ENCODE measurements around the gene SLC8A1.

Gene SLC8A1

DNA sequence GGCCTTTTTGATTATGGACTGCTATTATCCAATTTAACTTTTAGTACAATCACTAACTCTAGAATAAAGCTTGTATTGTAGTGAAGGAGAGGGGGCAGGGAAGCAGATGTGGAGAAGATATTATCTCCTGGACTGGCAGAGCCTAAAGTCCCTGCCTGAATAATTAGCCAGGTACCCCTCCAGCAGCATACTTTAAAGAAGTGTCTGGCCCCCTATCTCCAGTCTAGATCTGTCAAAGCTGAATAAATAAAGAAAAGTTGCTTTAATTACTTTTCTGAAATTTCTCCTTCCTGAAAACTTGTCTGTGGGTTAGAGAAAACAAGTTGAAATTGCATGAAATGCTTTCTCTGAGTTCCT, 258.2 kb downstream of the SLC8A1 start:
- no peak for DNase-seq (ENCODE audit: low read depth)

DNA sequence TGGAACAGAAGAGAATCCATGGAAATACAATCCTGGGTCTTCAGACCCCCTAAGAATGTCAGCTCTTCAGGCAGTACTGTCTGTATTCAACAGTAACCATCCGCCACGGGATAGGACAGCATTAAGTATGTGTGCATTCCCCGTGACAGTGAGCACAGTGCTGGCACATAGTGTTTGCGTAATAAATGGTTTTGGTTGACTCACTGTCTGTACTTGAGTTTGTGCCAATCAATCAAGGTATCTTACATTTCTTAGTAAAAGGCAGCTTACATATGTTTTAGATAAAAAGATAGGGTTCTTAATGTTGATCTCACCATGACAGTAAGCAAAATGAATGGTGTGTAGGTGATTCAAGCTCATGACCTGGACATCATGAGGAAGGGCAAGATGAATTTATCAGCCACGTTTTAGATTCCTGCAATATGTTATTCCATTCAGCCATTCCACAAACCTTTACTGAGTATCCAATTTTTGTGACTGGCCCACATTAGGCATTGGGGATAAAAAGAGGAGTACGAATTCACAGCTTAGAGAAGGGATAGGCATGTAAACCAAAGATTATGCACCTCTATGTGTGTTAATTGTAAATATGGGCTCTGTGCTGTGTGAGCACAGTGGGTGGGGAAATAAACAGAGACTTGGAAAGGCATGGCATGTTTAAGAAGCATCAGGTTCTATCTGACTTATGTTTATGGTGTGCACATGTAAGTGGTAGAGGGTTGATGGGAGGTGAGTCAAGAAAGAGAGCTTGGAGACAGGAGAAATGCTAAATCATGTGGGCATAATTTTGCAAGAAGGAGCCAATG, 258.8 kb downstream of the SLC8A1 start:
- peak; percentile 22 for DNase-seq (ENCODE audit: low read depth)

DNA sequence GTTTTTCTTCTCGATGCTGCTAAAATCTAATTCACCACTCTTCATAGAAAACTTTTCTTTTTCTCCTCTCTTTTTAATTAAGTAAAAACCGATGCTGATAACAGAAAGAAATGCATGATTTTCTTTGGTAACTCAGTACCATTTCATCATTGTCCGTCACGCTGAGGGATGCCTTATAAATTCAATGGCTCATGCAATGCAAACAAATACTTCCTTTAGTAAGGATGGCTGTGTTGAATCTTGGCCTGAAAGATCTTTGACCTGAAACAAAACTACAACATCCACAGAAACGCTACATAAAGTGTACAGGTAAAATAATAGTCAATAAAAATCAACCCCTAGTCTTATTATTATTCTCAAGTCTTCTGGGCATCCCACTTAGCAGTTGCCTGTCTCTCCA, 261.4 kb downstream of the SLC8A1 start:
- DNase-seq (ENCODE audit: low read depth) = no peak

DNA sequence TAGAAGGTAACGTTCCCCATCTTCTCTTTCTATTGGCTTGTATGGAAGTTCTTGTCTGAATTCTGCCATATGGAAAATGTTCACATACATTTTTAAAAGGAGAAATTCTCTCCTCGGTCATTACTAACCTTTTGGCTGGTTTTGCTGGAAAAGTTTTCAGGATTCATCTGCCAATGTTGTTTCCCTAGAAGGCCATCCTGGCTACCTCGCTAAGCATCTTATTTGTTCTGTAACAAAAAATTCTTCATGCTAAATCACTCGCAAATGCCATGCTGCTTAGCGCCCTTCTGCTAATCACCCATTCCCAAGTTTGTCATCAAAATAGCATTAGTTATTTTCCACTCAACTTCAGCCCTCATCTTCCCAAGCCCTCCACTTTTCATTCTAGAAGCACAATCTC, 262.0 kb downstream of the SLC8A1 start:
- DNase-seq (ENCODE audit: low read depth) = no peak

DNA sequence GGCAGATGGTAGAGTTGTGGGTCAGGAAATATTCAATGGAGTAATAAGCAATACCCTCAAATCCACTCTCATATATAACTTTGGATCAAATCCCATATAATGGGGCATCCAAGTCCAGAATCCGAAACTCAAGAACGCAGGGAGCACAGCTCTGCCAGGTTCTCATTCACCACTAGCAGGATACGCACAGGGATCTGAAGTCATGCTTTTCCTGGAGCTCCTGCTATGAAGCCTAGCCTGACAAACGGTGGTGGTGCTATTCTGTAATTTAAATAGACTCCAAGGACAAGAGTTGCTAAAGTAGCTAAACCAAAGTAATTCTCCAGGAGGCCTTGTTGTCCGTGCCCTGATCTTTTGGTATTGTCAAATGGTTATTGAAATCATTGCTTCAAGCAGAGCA, 264.8 kb downstream of the SLC8A1 start:
- no peak for DNase-seq (ENCODE audit: low read depth)

DNA sequence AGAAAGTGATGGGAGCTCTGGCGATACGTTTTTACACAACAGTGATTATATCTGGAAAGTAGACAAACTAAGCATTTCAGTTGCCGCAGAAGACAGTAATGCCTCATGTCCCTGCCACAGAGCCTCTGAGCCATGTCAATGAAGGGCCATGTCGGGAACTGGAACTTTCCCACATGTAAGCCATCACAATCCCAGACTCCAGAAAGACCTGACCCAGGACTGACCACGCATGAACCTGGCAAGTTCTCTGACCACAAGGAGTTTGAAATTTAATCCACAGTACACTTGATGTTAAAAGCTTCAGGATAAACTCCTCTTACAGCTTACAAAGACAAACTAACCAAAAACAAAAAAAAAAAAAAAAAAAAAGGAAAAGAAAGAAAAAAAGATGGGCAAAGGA, 267.3 kb downstream of the SLC8A1 start:
- DNase-seq (ENCODE audit: low read depth) = no peak

DNA sequence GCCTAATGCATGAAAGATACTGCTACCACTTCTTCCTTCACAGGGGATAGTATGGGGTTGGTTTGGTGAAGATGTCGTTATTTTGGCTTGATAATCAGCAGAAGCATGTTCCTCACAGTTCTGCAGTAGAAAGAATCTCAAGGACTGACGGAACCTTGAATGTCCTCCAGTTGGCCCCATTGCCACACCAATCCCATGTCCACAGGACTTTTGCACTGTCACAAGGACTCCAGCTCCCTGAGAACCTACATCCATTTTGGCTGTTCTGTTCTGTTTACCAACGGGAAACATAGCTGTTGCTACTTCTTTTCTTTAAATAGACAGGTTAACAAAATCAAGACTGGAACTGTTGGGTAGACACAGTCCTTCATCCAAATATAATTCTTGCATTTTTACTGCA, 270.0 kb downstream of the SLC8A1 start:
- no peak for DNase-seq (ENCODE audit: low read depth)

DNA sequence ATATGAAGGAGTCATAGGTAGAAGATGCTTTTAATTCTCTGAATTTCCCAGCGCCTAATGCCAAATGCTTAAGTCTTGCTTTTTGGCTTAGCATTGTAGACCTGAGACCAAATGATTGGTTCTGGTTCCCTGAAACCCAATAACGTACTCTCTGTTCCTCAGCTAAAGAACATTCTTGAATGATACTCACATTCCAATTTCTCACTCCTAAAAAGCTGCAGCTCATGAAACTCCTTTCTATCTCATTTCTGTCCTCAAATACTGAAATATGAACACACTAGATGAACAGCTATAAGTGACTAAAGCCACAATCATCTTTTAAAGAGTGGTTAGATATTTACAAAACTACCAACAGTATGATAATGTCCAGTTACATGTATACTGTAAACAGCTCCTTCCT, 272.1 kb downstream of the SLC8A1 start:
- no peak for DNase-seq (ENCODE audit: low read depth)

DNA sequence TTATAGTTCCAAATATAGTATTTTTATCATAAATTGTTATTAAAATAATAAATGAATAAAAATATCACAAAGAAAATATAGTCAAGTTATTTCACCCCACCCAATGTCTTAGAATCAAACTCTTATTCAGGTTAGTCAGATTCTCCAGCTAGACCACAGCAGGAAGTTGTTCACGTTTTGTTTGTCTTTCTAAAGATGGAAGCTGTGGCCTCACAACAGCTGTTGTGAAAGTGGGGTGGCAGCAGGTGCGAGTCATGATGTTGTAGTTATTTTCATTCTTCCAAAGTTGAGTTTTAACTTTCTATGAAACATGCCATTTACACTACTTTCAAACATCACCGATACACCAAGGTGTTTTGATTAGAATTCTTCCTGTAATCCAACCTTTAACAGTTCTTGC, 272.9 kb downstream of the SLC8A1 start:
- DNase-seq (ENCODE audit: low read depth) = peak; percentile 61

DNA sequence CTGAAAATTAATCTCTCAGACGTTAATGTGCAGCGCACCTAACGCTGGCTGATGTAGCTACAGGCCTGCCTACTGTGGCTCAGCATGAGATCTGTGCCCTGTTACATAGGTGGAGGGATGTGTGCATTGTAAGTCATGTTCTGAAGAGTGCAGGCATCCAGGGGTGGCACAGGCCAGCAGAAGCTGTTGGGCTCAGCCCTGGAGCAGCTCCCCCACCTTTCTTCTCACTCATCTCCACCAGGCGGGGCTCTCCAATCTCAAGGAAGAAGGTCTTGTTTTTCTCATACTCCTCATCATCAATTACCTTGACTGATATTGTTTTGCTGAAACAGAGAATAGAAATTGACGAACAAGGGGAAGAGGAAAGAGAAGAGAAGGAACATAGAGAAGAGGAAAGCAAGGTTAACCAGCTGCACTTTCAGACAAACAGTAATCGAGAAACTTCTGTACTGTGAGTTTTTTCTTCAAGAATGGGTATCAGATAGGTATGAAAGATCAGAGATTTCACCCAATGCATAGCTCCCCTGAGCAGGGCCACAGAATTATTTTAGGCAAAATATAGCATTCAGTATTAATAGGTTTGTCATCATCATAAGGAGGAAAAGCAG, 273.6 kb downstream of the SLC8A1 start:
- no peak for DNase-seq (ENCODE audit: low read depth)

DNA sequence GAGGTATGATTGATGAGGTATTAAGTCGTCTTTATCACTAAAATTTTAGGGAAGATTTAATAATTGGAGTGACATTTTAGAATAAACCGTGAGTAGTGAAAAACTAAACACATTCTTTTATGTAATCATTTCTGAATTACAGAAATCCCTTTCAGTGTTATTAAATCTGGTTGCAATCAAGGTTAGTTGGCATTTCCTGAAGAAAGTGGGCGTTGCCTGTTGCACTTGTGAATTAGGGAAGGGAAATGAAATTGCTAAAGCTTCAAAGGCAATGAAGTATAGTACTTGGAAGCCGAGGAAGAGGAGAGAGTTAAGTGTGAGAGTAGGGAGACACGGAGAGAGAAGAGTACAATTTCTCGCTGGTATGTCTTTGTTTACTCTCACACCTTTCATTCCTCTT, 274.5 kb downstream of the SLC8A1 start:
- DNase-seq (ENCODE audit: low read depth) = no peak

DNA sequence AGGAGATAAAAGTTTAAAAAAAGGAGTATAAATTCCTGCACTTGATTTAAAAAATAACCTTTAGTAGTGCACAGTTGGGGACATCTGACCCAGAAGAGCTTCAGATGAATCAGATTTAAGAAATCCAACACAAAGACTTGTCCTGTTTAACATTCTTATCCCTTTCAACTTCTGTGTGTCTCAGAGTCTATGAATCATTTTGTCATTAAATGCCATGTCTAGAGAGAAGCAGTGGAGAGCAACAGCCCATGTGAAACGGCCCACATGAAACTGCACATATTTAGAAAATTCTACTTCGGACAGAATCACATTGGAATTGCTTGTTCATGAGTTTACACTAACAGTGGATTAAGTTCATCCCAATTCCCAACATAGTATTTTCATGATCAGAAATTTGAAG, 278.6 kb downstream of the SLC8A1 start:
- DNase-seq (ENCODE audit: low read depth) = peak; percentile 29

DNA sequence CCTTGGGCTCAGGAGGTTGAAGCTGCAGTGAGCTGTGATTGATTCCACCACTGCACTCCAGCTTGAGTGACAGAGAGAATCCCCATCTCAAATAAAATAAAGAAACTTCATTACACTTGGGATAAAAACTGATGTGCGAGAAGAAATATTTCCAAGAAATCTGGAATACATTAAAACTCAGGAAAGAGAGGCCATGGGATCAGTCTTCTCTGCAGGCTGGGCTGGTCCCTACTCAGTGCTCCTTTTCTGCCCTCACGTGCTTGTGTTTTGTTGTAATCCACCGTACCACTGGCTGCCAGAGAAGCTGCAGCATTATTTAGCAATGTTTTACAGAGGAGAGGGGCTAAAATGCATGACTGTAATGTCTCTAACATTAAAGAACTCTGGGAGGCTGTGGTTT, 282.0 kb downstream of the SLC8A1 start:
- DNase-seq (ENCODE audit: low read depth) = no peak

DNA sequence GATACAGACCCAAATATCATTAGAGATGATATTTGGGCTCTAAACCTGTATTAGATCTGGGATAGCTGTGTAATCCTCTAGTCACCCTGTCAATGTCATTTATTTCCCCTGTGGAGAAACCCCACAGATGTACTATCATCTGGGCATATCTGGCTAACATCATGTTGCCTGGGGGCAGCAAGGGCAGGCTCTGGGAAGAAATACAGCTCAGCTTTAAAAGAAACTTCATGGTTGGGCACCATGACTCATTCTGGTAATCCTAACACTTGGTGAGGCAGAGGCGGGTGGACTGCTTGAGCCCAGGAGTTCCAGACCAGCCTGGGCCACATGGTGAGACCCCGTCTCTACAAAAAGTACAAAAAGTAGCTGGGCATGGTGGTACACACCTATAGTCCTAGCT, 282.5 kb downstream of the SLC8A1 start:
- DNase-seq (ENCODE audit: low read depth) = peak; percentile 69

DNA sequence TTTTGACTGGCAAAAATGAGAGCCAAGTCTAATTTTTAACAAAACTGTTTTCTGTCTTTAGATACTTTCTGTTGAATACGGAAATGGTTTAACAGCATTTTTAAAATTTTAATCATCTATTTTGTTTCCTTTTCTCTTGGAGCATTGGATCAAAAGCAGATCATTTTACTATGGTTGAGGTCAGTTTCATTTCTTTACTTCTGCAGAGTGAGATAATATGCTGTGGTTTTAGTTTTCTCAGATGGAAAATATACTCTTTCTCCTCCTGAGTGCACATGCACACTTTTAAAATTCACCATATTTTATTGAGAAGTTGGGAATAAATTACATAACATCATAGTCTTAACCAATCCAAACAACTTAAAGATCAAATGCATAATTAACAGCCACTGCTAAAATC, 283.3 kb downstream of the SLC8A1 start:
- no peak for DNase-seq (ENCODE audit: low read depth)

DNA sequence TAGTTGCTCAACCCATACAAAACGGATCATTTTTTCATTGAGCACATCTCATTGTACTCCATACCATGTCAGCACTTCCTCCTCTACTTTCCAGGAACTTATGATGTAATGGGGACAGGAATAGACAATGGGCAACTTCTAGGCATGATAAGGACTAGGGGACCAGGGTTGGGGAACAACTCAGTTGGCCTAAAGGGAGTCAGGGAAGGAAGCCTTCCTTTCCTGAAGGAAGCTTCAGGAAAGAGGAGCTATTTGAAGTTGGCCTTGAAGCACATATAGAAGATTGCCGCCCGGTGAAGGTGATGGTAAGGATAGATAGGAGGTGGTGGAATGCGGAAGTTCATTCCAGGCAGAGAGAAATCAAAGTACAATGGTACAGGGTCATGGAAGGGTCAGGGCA, 283.9 kb downstream of the SLC8A1 start:
- DNase-seq (ENCODE audit: low read depth) = no peak

DNA sequence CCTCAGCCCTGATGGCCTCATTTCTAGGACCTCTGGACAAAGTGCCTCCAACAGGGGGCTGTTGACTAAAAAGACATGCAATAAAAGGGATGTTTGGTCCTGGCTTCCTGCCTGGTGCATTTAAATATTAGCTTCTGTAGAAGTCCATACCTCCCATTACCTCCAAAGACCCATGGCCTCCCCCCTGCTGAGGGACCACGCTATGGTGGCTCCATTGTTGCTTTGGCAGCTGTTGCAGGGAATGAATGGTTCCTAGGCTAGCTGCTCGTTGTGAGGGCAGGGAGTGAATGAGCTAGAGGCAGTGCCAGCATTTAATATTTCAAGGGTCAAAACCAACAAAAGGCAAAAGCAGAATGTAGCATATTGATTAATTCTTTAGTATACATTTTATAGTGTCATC, 285.9 kb downstream of the SLC8A1 start:
- no peak for DNase-seq (ENCODE audit: low read depth)

DNA sequence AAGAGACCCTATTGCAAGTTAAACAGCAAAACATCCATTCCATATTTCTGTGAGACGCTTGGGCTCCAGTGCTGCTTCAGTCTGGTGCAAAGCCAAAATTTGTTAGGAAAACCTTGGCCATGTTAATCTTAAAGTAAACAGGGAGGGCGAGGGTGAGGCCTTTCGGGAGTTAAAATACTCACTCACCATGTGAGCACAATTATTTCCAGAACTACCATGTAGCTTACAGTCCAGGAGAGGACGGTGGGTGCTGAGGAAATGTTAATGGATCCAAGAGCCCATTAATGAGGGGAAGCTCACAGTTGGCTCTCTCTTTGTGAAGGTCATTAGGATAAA, 286.4 kb downstream of the SLC8A1 start:
- DNase-seq (ENCODE audit: low read depth) = no peak

DNA sequence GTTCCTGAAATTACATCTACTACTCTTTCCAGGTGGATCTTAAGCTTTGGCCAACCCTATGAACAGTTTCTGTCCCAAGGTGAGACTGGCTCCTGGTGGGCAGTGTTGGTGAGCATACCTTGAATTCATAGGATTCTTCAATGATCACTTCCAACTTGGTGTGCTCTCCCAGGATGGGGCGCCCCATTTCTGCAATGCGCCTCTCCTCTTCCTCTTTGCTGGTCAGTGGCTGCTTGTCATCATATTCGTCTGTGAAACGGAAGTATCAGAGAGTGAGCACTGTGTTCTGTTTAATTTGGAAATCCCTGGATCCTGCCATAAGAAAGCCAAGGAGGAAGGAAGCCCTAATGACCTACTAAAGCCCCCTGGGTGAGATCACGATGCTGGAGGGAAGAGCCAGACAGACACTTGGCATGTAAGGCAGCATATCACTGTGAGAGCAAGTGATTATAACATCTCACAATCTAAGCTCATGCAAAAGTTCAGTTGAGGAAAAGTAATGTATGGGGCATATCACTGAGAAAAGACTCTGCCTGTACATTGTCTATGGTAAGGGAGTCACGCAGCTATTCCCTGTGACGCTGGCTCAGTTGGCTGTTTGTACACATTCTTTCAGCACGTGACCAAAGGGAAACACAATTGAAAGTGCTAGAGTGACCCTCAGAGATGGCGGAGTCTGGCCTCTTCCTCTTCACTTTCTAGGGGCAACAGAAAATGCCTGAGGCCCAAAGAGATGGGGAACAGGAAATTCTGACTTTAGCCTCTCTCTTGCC, 287.0 kb downstream of the SLC8A1 start:
- no peak for DNase-seq (ENCODE audit: low read depth)

DNA sequence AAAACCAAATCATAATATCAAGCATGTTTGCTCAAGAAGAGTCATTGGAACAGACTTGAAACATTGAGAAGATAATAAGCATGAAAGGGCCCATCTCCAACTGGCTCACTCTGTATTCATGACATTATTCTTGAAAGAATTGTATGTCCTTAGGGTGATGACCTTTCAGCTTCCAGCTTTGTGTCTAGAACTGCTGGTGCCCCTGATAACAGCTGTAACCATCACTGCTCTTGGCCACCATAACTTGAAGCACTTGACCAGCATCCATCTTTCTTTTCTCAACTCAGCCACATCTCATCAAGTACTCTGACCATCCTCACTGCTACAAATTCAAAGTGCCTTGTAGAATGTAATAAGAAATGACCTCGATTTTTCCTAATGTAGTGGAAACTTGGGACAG, 289.9 kb downstream of the SLC8A1 start:
- DNase-seq (ENCODE audit: low read depth) = no peak

DNA sequence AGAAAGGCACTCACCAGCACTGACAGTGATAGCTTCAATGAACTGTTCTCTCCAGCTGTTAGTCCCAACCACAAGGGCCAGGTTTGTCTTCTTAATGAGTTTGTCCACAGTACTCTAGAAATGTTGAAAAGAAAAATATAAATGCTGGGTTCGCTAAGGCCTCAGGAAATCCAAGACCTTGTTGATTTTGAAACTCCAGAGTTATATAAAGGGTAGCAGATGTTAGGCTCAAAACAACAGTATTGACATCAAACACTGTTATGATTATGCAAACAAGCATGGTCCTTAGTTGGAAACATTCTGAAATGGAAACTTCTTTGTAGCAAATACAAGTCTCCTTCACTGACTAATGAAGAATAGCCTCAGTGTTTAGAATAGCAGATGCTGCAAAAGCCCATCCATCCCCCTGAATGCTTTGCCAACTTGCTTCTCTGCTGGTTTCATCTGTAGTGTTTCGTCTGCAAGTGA, 291.1 kb downstream of the SLC8A1 start:
- DNase-seq (ENCODE audit: low read depth) = no peak

DNA sequence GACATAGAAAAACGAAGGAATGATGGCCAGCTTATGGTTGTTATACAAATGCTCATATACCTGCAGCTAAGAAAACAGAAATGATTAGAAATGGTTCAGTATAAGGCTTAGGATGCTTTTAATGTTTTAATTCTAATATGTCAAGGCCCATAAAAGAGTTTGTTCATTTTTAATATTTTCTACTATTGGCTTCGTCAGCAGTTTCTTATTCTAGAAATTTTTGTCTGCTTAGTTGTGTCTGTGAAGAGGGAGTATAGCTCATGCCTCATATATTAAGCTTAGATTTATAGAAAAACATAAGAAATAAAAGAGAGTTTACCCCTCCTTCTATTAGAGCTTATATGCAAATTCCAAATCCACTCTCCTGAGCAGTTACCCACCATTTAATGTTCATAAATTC, 292.6 kb downstream of the SLC8A1 start:
- no peak for DNase-seq (ENCODE audit: low read depth)

DNA sequence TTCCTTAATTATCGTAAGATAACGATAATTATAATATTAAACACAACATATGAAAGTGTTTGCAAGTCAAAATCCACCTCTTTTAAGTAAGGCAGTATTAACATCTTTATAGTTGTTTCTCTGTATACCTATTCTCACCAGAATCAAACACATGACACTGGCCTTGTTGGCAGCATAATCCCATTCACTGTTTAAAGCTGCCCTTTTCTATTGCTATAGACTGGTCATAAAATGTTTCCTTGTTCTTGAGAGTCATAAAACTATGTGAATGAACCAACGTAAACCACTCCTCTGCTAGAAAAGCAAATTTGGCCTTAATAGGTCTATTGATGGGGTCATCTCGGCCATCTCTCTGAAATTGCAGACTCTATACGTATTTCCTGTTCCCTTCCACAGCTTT, 293.1 kb downstream of the SLC8A1 start:
- no peak for DNase-seq (ENCODE audit: low read depth)

All from ELR (cell line).